DND-41 (cell line): Measurements from ENCODE around the gene ACCS.

ENCODE experiments used
- ATAC-seq: fragments of 200-7000 bp; cut with Tn5 transposase; 3 replicates; pipeline ENCODE4 v1.9.1; 2021; ENCODE audit warnings: low read depth; ENCODE audit not compliant: insufficient read depth
- DNase-seq: peaks from one replicate; pipeline ENCODE4 v3.0.0-alpha.2; 2020
- H2AFZ ChIP-seq: 2 replicates; pipeline ENCODE4 v1.6.0; 2012; ENCODE audit warnings: low read depth, low read length
- H3K27ac ChIP-seq: 2 replicates; pipeline ENCODE4 v1.5.1; 2012; ENCODE audit warnings: low read length, inconsistent platforms
- H3K27me3 ChIP-seq: fragments of 200-600 bp; sonication (generic); 2 replicates; pipeline ENCODE4 v1.6.0; 2012; ENCODE audit warnings: low read length, mild to moderate bottlenecking, inconsistent platforms; ENCODE audit not compliant: insufficient read depth, poor library complexity
- H3K36me3 ChIP-seq: 2 replicates; pipeline ENCODE4 v1.5.1; 2012; ENCODE audit warnings: low read length, inconsistent platforms; ENCODE audit not compliant: insufficient read depth
- H3K4me1 ChIP-seq: 2 replicates; pipeline ENCODE4 v1.5.1; 2012; ENCODE audit warnings: mild to moderate bottlenecking, low read length; ENCODE audit not compliant: insufficient read depth
- H3K4me2 ChIP-seq: 2 replicates; pipeline ENCODE4 v1.6.0; 2012; ENCODE audit warnings: mild to moderate bottlenecking, moderate library complexity, low read length, inconsistent platforms; ENCODE audit not compliant: insufficient read depth
- H3K4me3 ChIP-seq, 2 experiments: fragments of 200-600 bp in 1 of 2; shearing (Covaris generic) in 1 of 2; 2 replicates each; pipeline ENCODE4 v1.5.1; 2012 to 2016; ENCODE audit warnings: inconsistent platforms in 2 of 2, low read length in 2 of 2, mild to moderate bottlenecking in 2 of 2, low read depth in 1 of 2, moderate library complexity in 1 of 2
- H3K79me2 ChIP-seq: 2 replicates; pipeline ENCODE4 v1.6.0; 2012; ENCODE audit warnings: low read length, inconsistent platforms; ENCODE audit not compliant: insufficient read depth
- H3K9ac ChIP-seq: 2 replicates; pipeline ENCODE4 v1.6.0; 2012; ENCODE audit warnings: low read depth, mild to moderate bottlenecking, inconsistent platforms, low read length, moderate library complexity
- H3K9me3 ChIP-seq: 2 replicates; pipeline ENCODE4 v1.5.1; 2012; ENCODE audit warnings: low read length, moderate library complexity, mild to moderate bottlenecking, inconsistent platforms; ENCODE audit not compliant: insufficient read depth, severe bottlenecking
- H4K20me1 ChIP-seq: 2 replicates; pipeline ENCODE4 v1.6.0; 2012; ENCODE audit warnings: low read length; ENCODE audit not compliant: insufficient read depth
- CTCF ChIP-seq: IDR thresholded peaks from 2 replicates; pipeline ENCODE4 v1.5.1; 2012; ENCODE audit warnings: borderline replicate concordance, low read length, moderate library complexity, mild to moderate bottlenecking; ENCODE audit not compliant: poor library complexity, severe bottlenecking; ENCODE audit errors: extremely low read depth
- EZH2 ChIP-seq: IDR thresholded peaks from 3 replicates; pipeline ENCODE4 v1.6.1; 2012; ENCODE audit warnings: borderline replicate concordance, low read depth, mild to moderate bottlenecking, moderate library complexity, low read length, inconsistent platforms; ENCODE audit not compliant: severe bottlenecking

The ACCS gene

GRCh38 chr11:44049832-44050231, 16.2 kb upstream of the ACCS start:
- no peak overlapping the region for H3K9ac ChIP-seq
- no peak overlapping the region for H3K27ac ChIP-seq
- DNase-seq (no peak), ATAC-seq (no peak)
- no peak overlapping the region for H2AFZ ChIP-seq
- H3K4me2 ChIP-seq: no peak overlapping the region
- no peaks in the 10 kb centered on the region for H3K79me2 ChIP-seq
- no peaks in the 10 kb centered on the region for H3K4me1 ChIP-seq
- no peaks in the 10 kb centered on the region for H3K27me3 ChIP-seq
- no peaks in the 10 kb centered on the region for H3K36me3 ChIP-seq
- no peaks in the 10 kb centered on the region for H3K9me3 ChIP-seq
- H4K20me1 ChIP-seq: no peaks in the 10 kb centered on the region
- H3K4me3 ChIP-seq: no peak overlapping the region
- TF ChIP-seq EZH2: no peak
- TF ChIP-seq CTCF: no peak

DNA sequence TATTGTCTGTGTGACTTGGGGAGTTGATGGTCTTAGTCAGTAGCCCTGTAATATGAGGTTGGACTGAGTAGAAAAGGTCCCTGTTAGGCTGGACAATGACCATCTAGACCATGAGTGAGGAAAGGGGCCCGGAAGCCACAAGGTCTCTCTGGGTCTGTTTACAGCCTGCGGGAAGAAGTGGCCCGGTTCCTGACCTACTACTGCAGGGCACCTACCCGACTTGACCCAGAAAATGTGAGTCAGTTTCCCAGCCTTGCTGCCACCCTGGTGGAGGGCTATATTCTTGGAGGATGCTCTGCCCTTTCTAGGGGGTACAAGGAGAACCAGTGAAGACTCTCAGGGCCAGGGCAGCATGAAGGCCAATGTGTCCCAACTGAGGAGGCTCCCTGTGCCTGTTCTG, 14.9 kb upstream of the ACCS start:
- Histone ChIP-seq H3K27me3 (no peaks in the 10 kb centered on the region), H3K79me2 (no peaks in the 10 kb centered on the region), H3K4me2 (no peak overlapping the region), H3K4me1 (no peaks in the 10 kb centered on the region), H4K20me1 (no peaks in the 10 kb centered on the region), H3K9me3 (no peaks in the 10 kb centered on the region), H3K36me3 (no peaks in the 10 kb centered on the region), H3K9ac (no peak overlapping the region), H3K27ac (no peak overlapping the region), H3K4me3 (no peak overlapping the region), H2AFZ (no peak overlapping the region)
- ATAC-seq: no peak
- TF ChIP-seq CTCF (no peak), EZH2 (no peak)
- no peak for DNase-seq

GRCh38 chr11:44057340-44057739, 8.7 kb upstream of the ACCS start:
- no peaks in the 10 kb centered on the region for H3K79me2 ChIP-seq
- no peak overlapping the region for H3K9ac ChIP-seq
- H3K4me1 ChIP-seq: no peaks in the 10 kb centered on the region
- no peaks in the 10 kb centered on the region for H4K20me1 ChIP-seq
- H3K4me3 ChIP-seq: no peak overlapping the region
- ATAC-seq: no peak
- no peak for DNase-seq
- no peak overlapping the region for H3K4me2 ChIP-seq
- TF ChIP-seq EZH2 (no peak), CTCF (no peak)
- H3K27me3 ChIP-seq: peaks cover 4% of the 10 kb centered on the region
- no peak overlapping the region for H3K27ac ChIP-seq
- no peaks in the 10 kb centered on the region for H3K9me3 ChIP-seq
- H3K36me3 ChIP-seq: no peaks in the 10 kb centered on the region
- H2AFZ ChIP-seq: no peak overlapping the region

- Histone ChIP-seq H3K27me3 (peaks cover 4% of the 10 kb centered on the region), H3K9me3 (no peaks in the 10 kb centered on the region), H3K36me3 (no peaks in the 10 kb centered on the region), H3K4me2 (no peak overlapping the region), H4K20me1 (no peaks in the 10 kb centered on the region), H3K79me2 (no peaks in the 10 kb centered on the region), H3K27ac (no peak overlapping the region), H3K4me3 (no peak overlapping the region), H3K9ac (no peak overlapping the region), H3K4me1 (no peaks in the 10 kb centered on the region), H2AFZ (no peak overlapping the region)
- DNase-seq: no peak
- TF ChIP-seq CTCF: no peak
- no peak for ATAC-seq
Measured at GRCh38 chr11:44058275-44058674, 7.8 kb upstream of the ACCS start.
